Nephron (organoid): ENCODE results near the gene ATP8B1.
A peak's percentile ranks its signal among the peaks of the same experiment; 100 is the strongest.

Experiments
- H3K27ac Mint-ChIP-seq, 3 experiments: 2 replicates each; pipeline ENCODE4 v1.8.0; 2020; ENCODE audit warnings: mixed read lengths in 3 of 3, mild to moderate bottlenecking in 2 of 3, moderate library complexity in 1 of 3
- H3K27me3 Mint-ChIP-seq: 2 replicates; pipeline ENCODE4 v1.8.0; 2021; ENCODE audit warnings: low read depth, mild to moderate bottlenecking, moderate library complexity, mixed read lengths
- H3K36me3 Mint-ChIP-seq: 2 replicates; pipeline ENCODE4 v1.8.0; 2020; ENCODE audit warnings: low read depth, mixed read lengths
- H3K4me1 Mint-ChIP-seq: 2 replicates; pipeline ENCODE4 v1.8.0; 2020; ENCODE audit warnings: mixed read lengths
- H3K4me3 Mint-ChIP-seq, 3 experiments: 2 replicates each; pipeline ENCODE4 v1.8.0; 2020; ENCODE audit warnings: mild to moderate bottlenecking in 3 of 3, mixed read lengths in 3 of 3, moderate library complexity in 2 of 3
- H3K9me3 Mint-ChIP-seq: 2 replicates; pipeline ENCODE4 v1.8.0; 2020; ENCODE audit warnings: mixed read lengths
- TF ChIP-seq, protein P1 (sequence below), 3 experiments: fragments of 200-600 bp; sonication (generic); IDR thresholded peaks; one replicate each; pipeline ENCODE4 v1.5.0; 2021; ENCODE audit warnings: antibody characterized with exemption in 3 of 3; ENCODE audit not compliant: unreplicated experiment in 3 of 3

Gene ATP8B1

DNA sequence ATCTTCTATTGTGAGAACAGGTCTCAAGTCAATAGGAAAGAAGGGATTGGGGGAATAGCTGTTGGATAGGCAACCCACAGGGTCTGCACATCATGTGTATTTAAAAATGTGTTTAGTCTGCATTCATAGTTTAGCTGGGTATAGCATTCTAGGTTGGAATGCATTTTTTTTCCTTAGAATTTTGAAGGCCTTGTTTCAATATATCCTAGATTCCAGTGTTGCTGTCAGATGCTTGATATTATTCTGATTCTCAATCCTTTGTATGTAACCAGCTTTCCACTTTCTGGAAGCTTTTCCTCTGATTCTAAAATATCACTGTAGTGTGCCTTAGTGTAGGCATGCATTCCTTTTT lies 9.0 kb upstream of the ATP8B1 start:
- no peak overlapping the region for H3K4me3 Mint-ChIP-seq
- peaks cover 7% of the 10 kb centered on the region for H3K4me1 Mint-ChIP-seq
- TF ChIP-seq, protein P1, sequence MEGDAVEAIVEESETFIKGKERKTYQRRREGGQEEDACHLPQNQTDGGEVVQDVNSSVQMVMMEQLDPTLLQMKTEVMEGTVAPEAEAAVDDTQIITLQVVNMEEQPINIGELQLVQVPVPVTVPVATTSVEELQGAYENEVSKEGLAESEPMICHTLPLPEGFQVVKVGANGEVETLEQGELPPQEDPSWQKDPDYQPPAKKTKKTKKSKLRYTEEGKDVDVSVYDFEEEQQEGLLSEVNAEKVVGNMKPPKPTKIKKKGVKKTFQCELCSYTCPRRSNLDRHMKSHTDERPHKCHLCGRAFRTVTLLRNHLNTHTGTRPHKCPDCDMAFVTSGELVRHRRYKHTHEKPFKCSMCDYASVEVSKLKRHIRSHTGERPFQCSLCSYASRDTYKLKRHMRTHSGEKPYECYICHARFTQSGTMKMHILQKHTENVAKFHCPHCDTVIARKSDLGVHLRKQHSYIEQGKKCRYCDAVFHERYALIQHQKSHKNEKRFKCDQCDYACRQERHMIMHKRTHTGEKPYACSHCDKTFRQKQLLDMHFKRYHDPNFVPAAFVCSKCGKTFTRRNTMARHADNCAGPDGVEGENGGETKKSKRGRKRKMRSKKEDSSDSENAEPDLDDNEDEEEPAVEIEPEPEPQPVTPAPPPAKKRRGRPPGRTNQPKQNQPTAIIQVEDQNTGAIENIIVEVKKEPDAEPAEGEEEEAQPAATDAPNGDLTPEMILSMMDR (IDR thresholded peaks at IDR 0.05; ENCODE audit: unreplicated experiment in 3 of 3): no peak
- H3K36me3 Mint-ChIP-seq: no peaks in the 10 kb centered on the region
- peaks cover 14% of the 10 kb centered on the region for H3K9me3 Mint-ChIP-seq
- H3K27ac Mint-ChIP-seq: no peak overlapping the region
- H3K27me3 Mint-ChIP-seq: peaks cover 10% of the 10 kb centered on the region

DNA sequence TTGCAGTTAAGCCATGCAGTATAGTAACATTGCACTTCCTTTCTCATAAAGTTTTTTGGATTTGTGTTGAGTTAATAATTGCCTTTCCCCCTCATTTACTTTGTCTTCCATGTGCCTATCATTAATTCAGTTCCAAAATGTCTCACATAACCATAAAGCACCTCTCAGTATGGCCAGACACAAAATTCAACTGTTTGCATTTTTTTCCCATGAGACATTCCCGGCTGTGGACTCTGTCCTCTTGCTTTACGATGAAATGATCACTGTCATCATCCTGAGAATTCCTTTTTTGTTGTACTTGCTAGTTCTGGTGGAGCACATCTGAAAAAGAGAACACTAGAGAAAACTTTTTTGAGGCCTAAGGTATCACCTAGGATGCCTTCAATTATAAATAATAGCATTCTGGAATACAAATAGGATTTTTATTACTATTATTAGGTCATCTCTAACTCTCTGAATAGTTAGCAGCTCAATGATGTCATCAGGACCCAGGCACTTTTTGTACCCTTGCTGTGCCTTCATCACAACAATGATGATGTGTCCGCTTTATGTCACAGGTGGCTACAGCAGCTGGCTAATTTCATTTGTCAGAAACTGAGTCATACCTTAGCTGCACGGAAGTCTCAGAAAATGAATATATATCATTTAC lies 8.5 kb upstream of the ATP8B1 start:
- H3K4me1 Mint-ChIP-seq: peaks cover 7% of the 10 kb centered on the region
- no peak overlapping the region for H3K27ac Mint-ChIP-seq
- TF ChIP-seq, protein P1 (IDR thresholded peaks at IDR 0.05; ENCODE audit: unreplicated experiment in 3 of 3): no peak
- H3K4me3 Mint-ChIP-seq: no peak overlapping the region
- H3K9me3 Mint-ChIP-seq: peaks cover 14% of the 10 kb centered on the region
- peaks cover 14% of the 10 kb centered on the region for H3K27me3 Mint-ChIP-seq
- H3K36me3 Mint-ChIP-seq: no peaks in the 10 kb centered on the region

DNA sequence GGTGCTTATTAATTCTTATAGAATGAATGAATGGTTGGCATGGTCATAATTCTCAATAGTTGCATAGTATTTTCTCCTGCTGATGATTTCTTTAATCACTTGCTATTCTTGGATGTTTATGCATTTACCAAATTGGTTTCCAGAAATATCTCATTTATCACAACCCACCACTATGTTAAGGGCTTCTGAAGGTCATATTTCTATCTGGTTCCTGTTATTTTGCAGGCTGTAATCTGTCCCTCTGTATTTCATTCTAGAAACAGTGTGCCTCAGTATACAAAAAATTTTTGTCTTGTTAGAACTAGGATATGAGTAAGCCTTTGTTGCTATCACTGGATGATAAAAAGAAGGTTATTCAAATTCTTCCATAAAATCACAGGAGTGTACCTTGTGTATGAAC lies 6.1 kb upstream of the ATP8B1 start:
- Mint-ChIP-seq H3K9me3 (peaks cover 14% of the 10 kb centered on the region), H3K36me3 (no peaks in the 10 kb centered on the region), H3K27ac (peak overlapping the region in 1 of 3 experiments; percentile 24), H3K4me1 (peaks cover 7% of the 10 kb centered on the region), H3K27me3 (peaks cover 34% of the 10 kb centered on the region), H3K4me3 (no peak overlapping the region)
- TF ChIP-seq, protein P1 (IDR thresholded peaks at IDR 0.05; ENCODE audit: unreplicated experiment in 3 of 3): no peak

DNA sequence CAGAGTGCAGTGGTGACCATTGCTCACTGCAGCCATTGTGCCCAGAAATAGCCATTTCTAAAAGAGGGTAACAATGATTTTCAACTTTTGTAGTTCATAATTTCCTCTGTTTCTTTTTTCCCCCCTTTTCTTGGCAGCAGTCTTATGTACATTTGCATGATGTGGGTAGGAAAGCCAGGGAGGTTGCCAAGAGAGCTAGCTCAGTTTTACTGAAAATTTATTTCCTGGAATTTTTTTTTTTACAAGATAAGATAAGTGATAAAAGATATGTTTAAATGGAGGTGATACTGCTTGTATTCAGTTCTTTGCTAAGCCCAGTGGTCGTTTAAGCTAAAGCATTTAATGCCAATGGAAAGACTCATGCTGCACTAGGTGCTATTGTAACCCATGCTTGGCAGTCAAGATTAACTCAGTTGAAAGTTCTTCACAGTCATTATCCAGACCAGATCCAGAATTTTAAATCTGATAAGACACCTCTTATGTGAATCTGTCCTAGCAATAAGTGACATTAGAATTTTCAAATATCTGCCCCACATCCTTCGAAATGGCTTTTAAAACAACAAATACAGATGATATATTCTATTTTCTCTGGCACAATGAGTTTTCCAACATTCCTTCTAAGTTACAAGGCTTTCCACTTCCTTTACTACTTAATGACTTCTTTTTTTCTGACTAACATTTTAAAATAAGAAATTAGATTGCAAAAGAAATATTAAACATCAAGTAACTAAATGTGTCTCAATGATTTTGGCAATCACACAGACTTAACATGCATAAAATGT lies 4.4 kb upstream of the ATP8B1 start:
- H3K4me3 Mint-ChIP-seq: no peak overlapping the region
- TF ChIP-seq, protein P1 (IDR thresholded peaks at IDR 0.05; ENCODE audit: unreplicated experiment in 3 of 3): no peak
- H3K27ac Mint-ChIP-seq: peak overlapping the region in 2 of 3 experiments; percentile 19 to 41
- no peaks in the 10 kb centered on the region for H3K36me3 Mint-ChIP-seq
- peaks cover 4% of the 10 kb centered on the region for H3K9me3 Mint-ChIP-seq
- H3K4me1 Mint-ChIP-seq: peaks cover 7% of the 10 kb centered on the region
- peaks cover 49% of the 10 kb centered on the region for H3K27me3 Mint-ChIP-seq

DNA sequence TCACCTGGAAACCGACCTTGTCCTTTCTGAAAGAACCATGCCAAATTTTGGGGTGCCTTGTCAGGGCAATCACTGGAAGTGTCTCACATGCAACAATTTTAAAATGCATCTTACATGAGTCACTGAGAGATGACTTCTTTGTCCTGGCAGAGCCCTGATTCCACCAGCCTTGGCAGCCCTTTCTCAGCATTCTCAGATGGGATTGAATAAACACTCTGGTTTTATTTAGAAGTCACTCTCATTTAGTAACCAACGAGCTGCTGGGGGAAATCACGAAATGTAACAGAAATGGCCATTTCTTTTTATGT lies 3.8 kb upstream of the ATP8B1 start:
- no peaks in the 10 kb centered on the region for H3K36me3 Mint-ChIP-seq
- H3K27me3 Mint-ChIP-seq: peaks cover 55% of the 10 kb centered on the region
- H3K9me3 Mint-ChIP-seq: peaks cover 4% of the 10 kb centered on the region
- H3K4me1 Mint-ChIP-seq: peaks cover 10% of the 10 kb centered on the region
- peak overlapping the region in 1 of 3 experiments; percentile 50 for H3K4me3 Mint-ChIP-seq
- H3K27ac Mint-ChIP-seq: no peak overlapping the region
- TF ChIP-seq, protein P1 (IDR thresholded peaks at IDR 0.05; ENCODE audit: unreplicated experiment in 3 of 3): no peak
